Activated T-cell treated with anti-CD3 and anti-CD28 coated beads, Interleukin-2, amount 50 U/mL, for 48 hours (primary cell): ENCODE data around the gene KIRREL1.

Source experiments
- DNase-seq, 2 experiments: peaks; one replicate each; pipeline ENCODE4 v3.0.0-alpha.2; 2020

KIRREL1 gene

GRCh38 chr1:158077411-158078256, 84.2 kb downstream of the KIRREL1 start:
- no peak for DNase-seq

GRCh38 chr1:158078569-158079080, 85.2 kb downstream of the KIRREL1 start:
- DNase-seq = no peak

- no peak for DNase-seq
These were observed 86.6 kb downstream of the KIRREL1 start for GRCh38 chr1:158080066-158080465.

GRCh38 chr1:158084336-158084735, 90.9 kb downstream of the KIRREL1 start:
- no peak for DNase-seq

- no peak for DNase-seq
These were observed 91.3 kb downstream of the KIRREL1 start for GRCh38 chr1:158084747-158085146.

- peak; percentile 54 to 55 for DNase-seq
These were observed 94.0 kb downstream of the KIRREL1 start for GRCh38 chr1:158087320-158087927.

GRCh38 chr1:158089476-158089875, 96.0 kb downstream of the KIRREL1 start:
- DNase-seq = no peak

- no peak for DNase-seq
These were observed 96.6 kb downstream of the KIRREL1 start for GRCh38 chr1:158089925-158090637.

- no peak for DNase-seq
These were observed 99.9 kb downstream of the KIRREL1 start for GRCh38 chr1:158093376-158093775.

- DNase-seq = no peak
These were observed 101.1 kb downstream of the KIRREL1 start for GRCh38 chr1:158094571-158094970.

GRCh38 chr1:158095737-158096335, 102.4 kb downstream of the KIRREL1 start:
- DNase-seq = peak; percentile 31 to 50

- DNase-seq = no peak
These were observed 104.8 kb downstream of the KIRREL1 start for GRCh38 chr1:158098256-158098655.

- no peak for DNase-seq
These were observed 105.7 kb downstream of the KIRREL1 start for GRCh38 chr1:158099185-158099584.

- no peak for DNase-seq
These were observed 107.1 kb downstream of the KIRREL1 start for GRCh38 chr1:158100498-158100897.

- DNase-seq = no peak
These were observed 108.0 kb downstream of the KIRREL1 start for GRCh38 chr1:158101455-158101854.

- DNase-seq = no peak
These were observed 108.5 kb downstream of the KIRREL1 start for GRCh38 chr1:158101927-158102326.

- DNase-seq = no peak
These were observed 109.6 kb downstream of the KIRREL1 start for GRCh38 chr1:158102881-158103674.

GRCh38 chr1:158103861-158104522, 110.5 kb downstream of the KIRREL1 start:
- DNase-seq = no peak

GRCh38 chr1:158104891-158105290, 111.4 kb downstream of the KIRREL1 start:
- no peak for DNase-seq

GRCh38 chr1:158105352-158106095, 112.1 kb downstream of the KIRREL1 start:
- DNase-seq = no peak

- DNase-seq = no peak
These were observed 114.5 kb downstream of the KIRREL1 start for GRCh38 chr1:158107916-158108315.
